SU-DHL-6 (cell line): ENCODE results near the gene NEDD4.

Experiments used
- H2AFZ ChIP-seq: fragments of 200-600 bp; sonication (generic); 2 replicates; pipeline ENCODE4 v1.6.1; 2014; ENCODE audit warnings: low read depth, mild to moderate bottlenecking, moderate library complexity, mixed read lengths, antibody characterized with exemption, low read length; ENCODE audit not compliant: severe bottlenecking
- H3F3A ChIP-seq: fragments of 200-600 bp; shearing (Covaris generic); 2 replicates; pipeline ENCODE4 v1.6.0; 2016; ENCODE audit warnings: antibody characterized with exemption, mild to moderate bottlenecking; ENCODE audit not compliant: insufficient read depth
- H3K27ac ChIP-seq: fragments of 200-600 bp; sonication (generic); 2 replicates; pipeline ENCODE4 v1.5.1; 2016; ENCODE audit warnings: low read depth, mild to moderate bottlenecking, low read length, moderate library complexity, mixed read lengths
- H3K27me3 ChIP-seq: fragments of 200-600 bp; sonication (generic), shearing (Covaris generic); 2 replicates; pipeline ENCODE4 v1.6.0; 2014; ENCODE audit warnings: mild to moderate bottlenecking, low read length
- H3K36me3 ChIP-seq: fragments of 200-600 bp; sonication (generic); 2 replicates; pipeline ENCODE4 v1.6.1; 2014; ENCODE audit warnings: mild to moderate bottlenecking, low read length, mixed read lengths
- H3K4me2 ChIP-seq: fragments of 300-600, 200-600 bp; shearing (Covaris generic), sonication (generic); 2 replicates; pipeline ENCODE4 v1.6.0; 2014; ENCODE audit warnings: low read length, low read depth, mild to moderate bottlenecking; ENCODE audit not compliant: poor library complexity, severe bottlenecking
- H3K4me3 ChIP-seq: fragments of 200-600 bp; sonication (generic); 2 replicates; pipeline ENCODE4 v1.5.1; 2014; ENCODE audit warnings: antibody characterized with exemption, low read length, mild to moderate bottlenecking, mixed read lengths; ENCODE audit not compliant: insufficient read depth, poor library complexity, severe bottlenecking
- H3K79me2 ChIP-seq: fragments of 200-600 bp; sonication (generic); 2 replicates; pipeline ENCODE4 v1.6.1; 2014; ENCODE audit warnings: mild to moderate bottlenecking, low read length, moderate library complexity; ENCODE audit not compliant: insufficient read depth
- H3K9ac ChIP-seq: fragments of 200-600 bp; sonication (generic); 2 replicates; pipeline ENCODE4 v1.7.0; 2014; ENCODE audit warnings: mild to moderate bottlenecking, low read length
- H3K9me2 ChIP-seq: fragments of 200-600 bp; sonication (generic); replicated peaks from 2 replicates; pipeline ENCODE4 v1.6.1; 2014; ENCODE audit warnings: low read length; ENCODE audit not compliant: insufficient read depth
- H3K9me3 ChIP-seq: fragments of 200-600 bp; sonication (generic); 2 replicates; pipeline ENCODE4 v1.6.1; 2014; ENCODE audit warnings: low read length, mixed read lengths; ENCODE audit not compliant: insufficient read depth
- H4K20me1 ChIP-seq: fragments of 200-600 bp; sonication (generic); 2 replicates; pipeline ENCODE4 v1.6.1; 2014; ENCODE audit warnings: low read depth, mild to moderate bottlenecking, antibody characterized with exemption, low read length, moderate library complexity, mixed read lengths
- EZH2phosphoT487 ChIP-seq: fragments of 200-600 bp; sonication (generic), shearing (Covaris generic); conservative IDR thresholded peaks from 2 replicates; pipeline ENCODE4 v1.6.1; 2018; ENCODE audit warnings: mild to moderate bottlenecking, antibody characterized with exemption, low read length, moderate library complexity, mixed read lengths
- TF ChIP-seq, protein P1 (sequence below): fragments of 200-600 bp; sonication (generic); IDR thresholded peaks from one replicate; pipeline ENCODE4 v1.5.1; 2017; ENCODE audit warnings: antibody characterized with exemption, mild to moderate bottlenecking, low read length, moderate library complexity; ENCODE audit not compliant: insufficient read depth, poor library complexity, severe bottlenecking

NEDD4 gene

DNA sequence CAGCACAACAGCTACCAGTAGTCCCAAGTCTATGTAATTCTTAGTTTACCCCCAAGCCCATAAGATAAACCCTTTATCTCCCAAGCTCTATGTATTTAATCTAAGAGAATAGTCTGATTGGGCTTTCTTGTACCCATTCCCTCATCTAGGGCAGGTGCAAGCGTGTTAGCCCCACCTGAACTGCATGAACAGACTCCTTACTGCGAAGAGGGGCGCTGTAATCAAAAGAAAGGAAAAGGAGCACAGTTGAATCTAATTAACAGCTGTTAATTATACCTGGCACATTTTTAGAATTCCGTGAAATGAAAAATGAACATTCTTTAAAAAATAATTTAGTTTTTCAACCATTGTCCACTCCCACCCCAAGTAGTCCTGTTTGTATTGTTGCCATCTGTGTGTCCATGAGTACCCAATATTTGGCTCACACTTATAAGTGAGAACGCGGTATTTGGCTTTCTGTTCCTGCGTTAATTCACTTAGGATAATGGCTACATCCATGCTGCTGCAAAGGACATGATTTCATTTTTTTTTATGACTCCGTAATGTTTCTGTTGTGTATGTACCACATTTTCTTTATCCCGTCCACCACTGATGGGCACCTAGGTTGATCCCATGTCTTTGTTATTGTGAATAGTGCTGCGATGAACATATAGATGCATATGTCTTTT is 26.5 kb upstream of the NEDD4 start:
- no peaks in the 10 kb centered on the region for H3K36me3 ChIP-seq
- no peaks in the 10 kb centered on the region for H3K9me2 ChIP-seq
- no peak overlapping the region for H3K9ac ChIP-seq
- no peaks in the 10 kb centered on the region for H4K20me1 ChIP-seq
- H3K27me3 ChIP-seq, result no peaks in the 10 kb centered on the region
- H3K9me3 ChIP-seq, result peaks cover 9% of the 10 kb centered on the region; the same call in 1 of the 2 replicates
- H3K4me3 ChIP-seq, result no peak overlapping the region
- TF ChIP-seq, protein P1, sequence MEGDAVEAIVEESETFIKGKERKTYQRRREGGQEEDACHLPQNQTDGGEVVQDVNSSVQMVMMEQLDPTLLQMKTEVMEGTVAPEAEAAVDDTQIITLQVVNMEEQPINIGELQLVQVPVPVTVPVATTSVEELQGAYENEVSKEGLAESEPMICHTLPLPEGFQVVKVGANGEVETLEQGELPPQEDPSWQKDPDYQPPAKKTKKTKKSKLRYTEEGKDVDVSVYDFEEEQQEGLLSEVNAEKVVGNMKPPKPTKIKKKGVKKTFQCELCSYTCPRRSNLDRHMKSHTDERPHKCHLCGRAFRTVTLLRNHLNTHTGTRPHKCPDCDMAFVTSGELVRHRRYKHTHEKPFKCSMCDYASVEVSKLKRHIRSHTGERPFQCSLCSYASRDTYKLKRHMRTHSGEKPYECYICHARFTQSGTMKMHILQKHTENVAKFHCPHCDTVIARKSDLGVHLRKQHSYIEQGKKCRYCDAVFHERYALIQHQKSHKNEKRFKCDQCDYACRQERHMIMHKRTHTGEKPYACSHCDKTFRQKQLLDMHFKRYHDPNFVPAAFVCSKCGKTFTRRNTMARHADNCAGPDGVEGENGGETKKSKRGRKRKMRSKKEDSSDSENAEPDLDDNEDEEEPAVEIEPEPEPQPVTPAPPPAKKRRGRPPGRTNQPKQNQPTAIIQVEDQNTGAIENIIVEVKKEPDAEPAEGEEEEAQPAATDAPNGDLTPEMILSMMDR, result no peak
- TF ChIP-seq EZH2phosphoT487, result no peak
- H3K27ac ChIP-seq, result no peak overlapping the region
- no peaks in the 10 kb centered on the region for H3F3A ChIP-seq
- H3K4me2 ChIP-seq, result no peak overlapping the region
- no peaks in the 10 kb centered on the region for H3K79me2 ChIP-seq
- no peak overlapping the region for H2AFZ ChIP-seq

DNA sequence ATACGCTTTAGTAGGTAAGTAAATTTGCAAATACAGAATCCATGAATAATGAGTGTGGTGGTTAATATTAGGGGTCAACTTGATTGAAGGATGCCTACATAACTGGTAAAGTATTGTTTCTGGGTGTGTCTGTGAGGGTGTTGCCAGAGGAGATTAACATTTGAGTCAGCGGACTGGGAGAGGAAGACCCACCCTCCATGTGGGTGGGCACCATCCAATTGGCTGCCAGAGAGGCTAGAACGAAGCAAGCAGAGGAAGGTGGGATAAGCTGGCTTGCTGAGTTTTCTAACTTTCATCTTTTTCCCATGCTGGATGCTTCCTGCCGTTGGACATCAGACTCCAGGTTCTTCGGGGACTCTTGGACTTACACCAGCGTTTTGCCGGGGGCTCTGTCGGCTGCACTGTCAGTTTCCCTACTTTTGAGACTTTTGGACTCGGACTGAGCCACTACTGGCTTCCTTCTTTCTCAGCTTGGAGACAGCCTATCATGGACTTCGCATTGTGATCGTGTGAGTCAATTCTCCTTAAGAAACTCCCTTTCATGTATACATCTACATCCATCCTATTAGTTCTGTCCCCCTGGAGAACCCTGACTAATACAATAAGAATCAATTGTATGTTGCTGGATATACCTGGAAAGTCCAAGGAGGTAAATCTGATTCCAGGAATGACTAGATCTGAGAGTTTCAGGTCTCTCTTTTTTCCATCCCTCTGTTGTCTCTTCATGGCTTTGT is 25.8 kb upstream of the NEDD4 start:
- no peak for TF ChIP-seq EZH2phosphoT487
- TF ChIP-seq, protein P1, result no peak
- no peaks in the 10 kb centered on the region for H4K20me1 ChIP-seq
- no peaks in the 10 kb centered on the region for H3K9me2 ChIP-seq
- peaks cover 14% of the 10 kb centered on the region; the same call in 1 of the 2 replicates for H3K9me3 ChIP-seq
- H3K79me2 ChIP-seq, result no peaks in the 10 kb centered on the region
- H2AFZ ChIP-seq, result no peak overlapping the region
- no peak overlapping the region for H3K4me3 ChIP-seq
- H3K9ac ChIP-seq, result no peak overlapping the region
- no peaks in the 10 kb centered on the region for H3K27me3 ChIP-seq
- no peak overlapping the region for H3K4me2 ChIP-seq
- H3K27ac ChIP-seq, result no peak overlapping the region
- no peaks in the 10 kb centered on the region for H3F3A ChIP-seq
- H3K36me3 ChIP-seq, result no peaks in the 10 kb centered on the region

DNA sequence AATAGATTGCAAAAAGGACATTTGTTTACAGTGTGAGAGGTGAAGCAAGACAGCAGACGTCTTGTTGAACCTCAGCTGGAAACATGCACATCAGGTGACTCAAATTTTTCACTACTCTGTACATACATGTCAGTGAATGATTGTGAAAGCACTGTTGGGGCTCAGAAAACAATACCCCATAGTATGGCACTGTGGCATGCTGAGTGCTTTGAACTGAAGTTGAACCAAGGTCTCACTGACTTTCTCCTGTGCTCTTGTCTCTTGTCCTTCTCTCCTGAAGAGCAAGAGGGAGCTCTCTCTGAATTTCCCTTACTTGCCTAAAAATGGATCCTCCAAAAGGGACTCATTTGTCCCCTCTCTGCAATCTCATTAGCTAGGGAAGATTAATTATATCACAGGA is 24.5 kb upstream of the NEDD4 start:
- no peak overlapping the region for H3K4me3 ChIP-seq
- H4K20me1 ChIP-seq, result no peaks in the 10 kb centered on the region
- no peak overlapping the region for H3K27ac ChIP-seq
- H3K9me3 ChIP-seq, result peaks cover 14% of the 10 kb centered on the region; the same call in 1 of the 2 replicates
- no peak for TF ChIP-seq EZH2phosphoT487
- TF ChIP-seq, protein P1, result no peak
- no peak overlapping the region for H3K9ac ChIP-seq
- no peaks in the 10 kb centered on the region for H3K27me3 ChIP-seq
- H3K36me3 ChIP-seq, result no peaks in the 10 kb centered on the region
- no peak overlapping the region for H3K4me2 ChIP-seq
- no peaks in the 10 kb centered on the region for H3F3A ChIP-seq
- no peak overlapping the region for H2AFZ ChIP-seq
- H3K79me2 ChIP-seq, result no peaks in the 10 kb centered on the region
- H3K9me2 ChIP-seq, result no peaks in the 10 kb centered on the region
